Measurements from ENCODE around the gene WDR81. TPM values are rescaled to one million over a fixed set of nuclear protein-coding genes. Genes with fewer than 3 reads are reported as not detected.
"Not testable (repeated sequence)": the region's sequence is repeated elsewhere in the genome, so short reads cannot be mapped to it uniquely, and the experiment has no call there.

The WDR81 gene
- total and polyA plus RNA-seq, 2 donors, result 11.8 to 37.7 TPM

DNA sequence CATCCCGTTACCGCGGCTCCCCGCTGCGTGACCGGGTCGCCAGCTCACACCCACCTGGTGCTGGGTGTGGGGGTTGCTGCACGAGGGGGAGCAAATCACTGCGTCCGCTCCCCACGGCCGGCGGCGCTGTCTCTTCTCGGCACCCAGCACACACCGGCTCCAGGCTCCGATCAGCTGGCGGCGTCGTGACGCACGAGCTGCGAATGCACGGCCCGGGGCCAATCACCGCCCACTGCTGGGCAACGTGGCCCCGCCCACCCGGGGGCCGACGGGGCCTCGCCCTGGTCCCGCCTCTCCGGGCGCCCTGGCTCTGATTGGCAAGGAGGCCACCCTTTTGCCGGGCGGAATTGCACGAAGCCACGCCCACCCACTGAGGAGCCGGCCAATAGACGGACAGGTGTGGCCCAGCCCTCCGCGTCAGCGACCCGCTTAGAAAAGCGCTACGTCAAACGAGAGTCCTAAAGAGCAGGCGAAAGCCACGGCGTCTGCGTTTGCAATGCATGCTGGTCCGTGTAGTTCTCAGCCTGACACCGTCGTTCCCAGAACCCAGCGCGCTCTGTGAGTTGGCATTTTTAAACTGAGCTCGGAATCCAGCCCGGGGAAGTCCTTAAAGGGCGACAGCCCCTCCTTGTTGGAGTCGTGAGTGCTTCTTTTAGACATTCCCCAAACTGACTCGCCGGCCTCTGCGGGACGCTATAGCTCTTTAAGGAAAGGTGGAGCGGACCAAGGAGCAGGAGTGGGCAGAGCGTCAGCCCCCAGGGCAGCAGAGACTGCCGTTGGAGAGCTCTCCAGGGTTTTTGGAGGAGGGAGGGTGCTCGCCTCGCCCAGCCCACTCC lies 8.2 kb upstream of the WDR81 start:
- peak overlapping the region; percentile 89 for H3K4me3 ChIP-seq (ENCODE audit: low read depth, low read length)
- H3K4me1 ChIP-seq (ENCODE audit: insufficient read depth), result no peaks in the 10 kb centered on the region
- H3K27ac ChIP-seq (ENCODE audit: low read depth), result peak overlapping the region; percentile 98
- DNase-seq (ENCODE audit: extremely low spot score), result peak; percentile 99
- under 1% methylated on average over 70 of the region's 70 CpGs for WGBS
- H3K36me3 ChIP-seq (ENCODE audit: insufficient read depth), result no peaks in the 10 kb centered on the region

DNA sequence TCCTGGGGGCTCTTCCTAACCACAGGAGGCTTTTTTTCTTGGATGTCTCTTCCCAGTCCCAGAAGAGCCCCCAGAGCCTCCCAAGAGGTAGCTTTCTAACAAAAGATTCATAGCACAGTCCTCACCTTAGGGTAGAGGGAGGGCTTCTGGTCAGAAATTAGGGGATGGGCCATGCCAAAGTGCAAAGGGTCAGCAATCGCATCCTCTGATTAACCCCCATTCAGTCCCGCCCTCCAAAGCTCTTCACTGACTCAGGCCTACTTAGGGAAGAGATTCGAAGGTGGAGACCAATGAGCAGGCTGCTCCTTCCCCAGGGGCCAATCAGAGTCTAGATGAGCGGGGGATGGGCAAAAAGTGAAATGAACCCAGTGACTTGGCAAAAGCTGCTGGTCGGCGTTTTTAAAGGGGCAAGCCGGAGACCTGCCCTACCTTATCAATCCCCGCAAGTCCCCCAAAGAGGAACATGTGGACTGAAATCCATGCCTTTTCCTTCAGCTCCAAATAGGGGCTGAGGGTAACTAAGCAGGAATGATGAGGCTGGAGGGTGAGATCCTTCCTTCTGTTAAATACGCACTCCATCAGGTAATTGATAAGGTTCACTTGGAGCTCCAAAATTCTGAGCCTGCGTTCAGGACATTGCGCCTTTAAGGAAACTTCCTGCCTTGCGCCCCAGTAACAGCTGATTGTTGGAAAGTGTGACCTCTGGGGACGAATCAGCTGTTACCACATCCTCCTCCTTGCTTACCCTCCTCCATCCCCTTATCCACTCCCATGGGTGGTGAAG lies 7.4 kb upstream of the WDR81 start:
- WGBS, result under 1% methylated on average over 13 of the region's 13 CpGs
- H3K4me1 ChIP-seq (ENCODE audit: insufficient read depth), result no peaks in the 10 kb centered on the region
- H3K4me3 ChIP-seq (ENCODE audit: low read depth, low read length), result peak overlapping the region; percentile 47
- peak overlapping the region; percentile 98 for H3K27ac ChIP-seq (ENCODE audit: low read depth)
- DNase-seq (ENCODE audit: extremely low spot score), result peak; percentile 97
- no peaks in the 10 kb centered on the region for H3K36me3 ChIP-seq (ENCODE audit: insufficient read depth)

DNA sequence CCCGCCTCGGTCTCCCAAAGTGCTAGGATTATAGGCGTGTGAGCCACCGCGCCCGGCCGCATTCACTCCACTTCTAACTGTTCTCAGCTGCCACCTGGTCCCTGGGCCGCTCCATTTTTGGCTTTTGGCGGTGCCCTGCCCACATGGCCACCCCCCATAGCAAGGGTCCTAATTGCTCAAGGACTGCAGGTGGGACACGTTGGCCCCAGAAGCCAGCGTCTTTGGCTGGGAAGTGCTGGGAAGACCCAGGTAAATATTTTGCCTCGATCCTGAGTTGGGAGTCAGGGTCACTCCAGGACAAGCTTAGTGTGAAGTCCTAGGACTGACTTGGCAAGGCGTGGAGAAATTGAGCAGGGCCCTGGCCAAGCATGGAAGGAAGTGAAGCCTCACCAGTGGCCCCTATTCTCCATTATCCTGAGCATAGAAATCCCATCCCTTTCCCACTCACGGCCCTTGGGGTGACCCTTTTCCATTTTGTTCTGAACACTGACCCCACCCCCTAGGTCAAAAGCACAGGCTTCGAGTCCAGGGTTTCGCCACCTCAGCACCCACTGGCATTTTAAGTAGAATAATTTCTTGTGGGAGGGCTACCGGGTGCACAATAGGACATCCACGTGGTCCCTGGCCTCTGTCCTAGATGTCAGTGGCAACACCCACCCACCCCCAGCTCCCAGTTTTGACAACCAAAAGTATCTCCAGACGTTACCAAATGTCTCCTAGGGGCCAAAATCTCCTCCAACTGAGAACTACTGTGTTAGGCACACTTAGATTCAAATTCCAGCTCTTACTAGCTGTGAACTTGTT lies 5.9 kb upstream of the WDR81 start:
- no peak for DNase-seq (ENCODE audit: extremely low spot score)
- H3K36me3 ChIP-seq (ENCODE audit: insufficient read depth), result no peaks in the 10 kb centered on the region
- WGBS, result 81% methylated on average over 19 of the region's 19 CpGs
- peak overlapping the region; percentile 40 for H3K27ac ChIP-seq (ENCODE audit: low read depth)
- H3K4me3 ChIP-seq (ENCODE audit: low read depth, low read length), result no peak overlapping the region
- no peaks in the 10 kb centered on the region for H3K4me1 ChIP-seq (ENCODE audit: insufficient read depth)

DNA sequence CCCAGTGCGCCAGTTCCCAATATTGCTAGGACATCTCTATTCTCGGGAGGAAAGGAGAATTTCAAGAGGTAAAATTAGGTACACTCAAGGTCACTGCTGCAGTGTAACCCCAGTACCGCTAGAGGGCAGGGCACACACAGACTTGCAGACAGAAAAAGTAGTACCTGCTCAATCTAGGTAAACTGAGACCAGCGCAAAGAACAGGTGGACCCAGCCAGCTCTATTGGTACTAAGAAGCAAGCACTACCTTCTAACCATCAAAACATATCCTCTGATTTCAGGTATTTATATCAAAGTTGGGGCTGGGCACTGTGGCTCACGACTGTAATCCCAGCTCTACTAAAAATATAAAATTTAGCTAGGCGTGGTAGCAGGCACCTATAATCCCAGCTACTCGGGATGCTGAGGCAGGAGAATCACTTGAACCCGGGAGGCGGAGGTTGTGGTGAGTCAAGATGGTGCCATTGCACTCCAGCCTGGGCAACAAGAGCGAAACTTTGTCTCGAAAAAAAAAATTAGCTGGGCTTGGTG lies 3.6 kb upstream of the WDR81 start:
- Histone ChIP-seq H3K36me3 (ENCODE audit: insufficient read depth) (no peaks in the 10 kb centered on the region), H3K27ac (ENCODE audit: low read depth) (no peak overlapping the region), H3K4me1 (ENCODE audit: insufficient read depth) (peaks cover 2% of the 10 kb centered on the region), H3K4me3 (ENCODE audit: low read depth, low read length) (no peak overlapping the region)
- WGBS, result 35% methylated on average over 11 of the region's 11 CpGs
- no peak for DNase-seq (ENCODE audit: extremely low spot score)

DNA sequence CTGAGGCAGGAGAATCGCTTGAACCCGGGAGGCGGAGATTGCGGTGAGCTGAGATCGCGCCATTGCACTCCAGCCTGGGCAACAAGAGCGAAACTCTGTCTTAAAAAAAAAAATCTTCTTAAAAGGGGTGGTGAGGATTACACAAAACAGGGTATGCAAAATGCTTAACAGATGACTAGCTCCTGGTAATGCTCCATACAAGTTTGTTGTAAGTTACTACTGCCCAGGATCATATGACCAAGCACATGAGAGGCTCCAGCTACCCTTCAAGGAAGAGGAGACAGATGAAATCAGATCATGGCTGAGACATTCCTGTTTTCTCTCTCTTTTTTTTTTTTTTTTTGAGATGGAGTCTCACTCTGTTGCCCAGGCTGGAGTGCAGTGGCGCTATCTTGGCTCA lies 2.5 kb upstream of the WDR81 start:
- DNase-seq (ENCODE audit: extremely low spot score); H3K36me3 ChIP-seq (ENCODE audit: insufficient read depth); H3K4me3 ChIP-seq (ENCODE audit: low read depth, low read length); H3K27ac ChIP-seq (ENCODE audit: low read depth); H3K4me1 ChIP-seq (ENCODE audit: insufficient read depth): not testable (repeated sequence)
- 96% methylated on average over 8 of the region's 8 CpGs for WGBS

DNA sequence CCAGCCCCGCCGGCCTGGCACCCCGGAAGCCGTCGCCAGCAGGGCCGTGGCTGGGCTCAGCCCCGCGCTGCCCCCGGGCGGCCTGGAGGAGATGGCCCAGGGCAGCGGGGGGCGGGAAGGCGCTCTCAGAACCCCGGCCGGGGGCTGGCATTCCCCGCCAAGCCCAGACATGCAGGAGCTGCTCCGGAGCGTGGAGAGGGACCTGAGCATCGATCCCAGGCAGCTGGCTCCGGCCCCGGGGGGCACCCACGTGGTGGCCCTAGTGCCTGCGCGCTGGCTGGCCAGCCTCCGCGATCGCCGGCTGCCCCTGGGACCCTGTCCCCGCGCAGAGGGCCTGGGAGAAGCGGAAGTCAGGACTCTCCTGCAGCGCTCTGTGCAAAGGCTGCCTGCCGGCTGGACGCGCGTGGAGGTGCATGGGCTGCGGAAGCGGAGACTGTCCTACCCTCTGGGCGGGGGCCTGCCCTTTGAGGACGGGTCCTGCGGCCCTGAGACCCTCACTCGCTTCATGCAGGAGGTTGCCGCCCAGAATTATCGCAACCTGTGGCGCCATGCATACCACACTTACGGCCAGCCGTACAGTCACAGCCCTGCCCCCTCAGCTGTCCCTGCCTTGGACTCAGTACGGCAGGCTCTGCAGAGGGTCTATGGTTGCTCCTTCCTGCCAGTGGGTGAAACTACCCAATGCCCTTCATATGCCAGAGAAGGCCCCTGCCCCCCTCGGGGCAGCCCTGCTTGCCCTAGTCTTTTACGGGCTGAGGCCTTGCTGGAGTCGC lies 551 bp downstream of the WDR81 start:
- DNase-seq (ENCODE audit: extremely low spot score), result no peak
- H3K4me1 ChIP-seq (ENCODE audit: insufficient read depth), result peaks cover 2% of the 10 kb centered on the region
- peaks cover 3% of the 10 kb centered on the region for H3K36me3 ChIP-seq (ENCODE audit: insufficient read depth)
- H3K4me3 ChIP-seq (ENCODE audit: low read depth, low read length), result peak overlapping the region; percentile 66
- H3K27ac ChIP-seq (ENCODE audit: low read depth), result peak overlapping the region; percentile 70
- 21% methylated on average over 51 of the region's 51 CpGs for WGBS

DNA sequence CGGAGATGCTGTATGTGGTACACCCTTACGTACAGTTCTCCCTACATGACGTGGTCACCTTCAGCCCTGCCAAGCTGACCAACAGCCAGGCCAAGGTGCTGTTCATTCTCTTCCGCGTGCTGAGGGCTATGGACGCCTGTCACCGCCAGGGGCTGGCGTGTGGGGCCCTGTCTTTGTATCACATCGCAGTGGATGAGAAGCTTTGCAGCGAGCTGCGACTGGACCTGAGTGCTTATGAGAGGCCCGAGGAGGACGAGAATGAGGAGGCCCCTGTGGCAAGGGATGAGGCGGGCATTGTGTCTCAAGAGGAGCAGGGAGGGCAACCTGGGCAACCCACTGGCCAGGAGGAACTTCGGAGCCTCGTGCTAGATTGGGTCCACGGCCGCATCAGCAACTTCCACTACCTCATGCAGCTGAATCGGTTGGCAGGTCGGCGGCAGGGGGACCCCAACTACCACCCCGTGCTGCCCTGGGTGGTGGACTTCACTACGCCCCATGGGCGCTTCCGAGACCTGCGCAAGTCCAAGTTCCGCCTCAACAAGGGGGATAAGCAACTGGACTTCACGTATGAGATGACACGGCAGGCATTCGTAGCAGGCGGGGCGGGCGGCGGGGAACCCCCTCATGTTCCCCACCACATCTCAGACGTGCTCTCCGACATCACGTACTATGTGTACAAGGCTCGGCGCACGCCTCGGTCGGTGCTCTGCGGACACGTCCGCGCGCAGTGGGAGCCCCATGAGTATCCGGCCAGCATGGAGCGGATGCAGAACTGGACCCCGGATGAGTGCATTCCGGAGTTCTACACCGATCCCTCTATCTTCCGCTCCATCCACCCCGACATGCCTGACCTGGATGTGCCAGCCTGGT lies 1.4 kb downstream of the WDR81 start:
- DNase-seq (ENCODE audit: extremely low spot score), result no peak
- peak overlapping the region; percentile 66 for H3K4me3 ChIP-seq (ENCODE audit: low read depth, low read length)
- peaks cover 3% of the 10 kb centered on the region for H3K36me3 ChIP-seq (ENCODE audit: insufficient read depth)
- peaks cover 2% of the 10 kb centered on the region for H3K4me1 ChIP-seq (ENCODE audit: insufficient read depth)
- no peak overlapping the region for H3K27ac ChIP-seq (ENCODE audit: low read depth)
- 95% methylated on average over 54 of the region's 54 CpGs for WGBS

DNA sequence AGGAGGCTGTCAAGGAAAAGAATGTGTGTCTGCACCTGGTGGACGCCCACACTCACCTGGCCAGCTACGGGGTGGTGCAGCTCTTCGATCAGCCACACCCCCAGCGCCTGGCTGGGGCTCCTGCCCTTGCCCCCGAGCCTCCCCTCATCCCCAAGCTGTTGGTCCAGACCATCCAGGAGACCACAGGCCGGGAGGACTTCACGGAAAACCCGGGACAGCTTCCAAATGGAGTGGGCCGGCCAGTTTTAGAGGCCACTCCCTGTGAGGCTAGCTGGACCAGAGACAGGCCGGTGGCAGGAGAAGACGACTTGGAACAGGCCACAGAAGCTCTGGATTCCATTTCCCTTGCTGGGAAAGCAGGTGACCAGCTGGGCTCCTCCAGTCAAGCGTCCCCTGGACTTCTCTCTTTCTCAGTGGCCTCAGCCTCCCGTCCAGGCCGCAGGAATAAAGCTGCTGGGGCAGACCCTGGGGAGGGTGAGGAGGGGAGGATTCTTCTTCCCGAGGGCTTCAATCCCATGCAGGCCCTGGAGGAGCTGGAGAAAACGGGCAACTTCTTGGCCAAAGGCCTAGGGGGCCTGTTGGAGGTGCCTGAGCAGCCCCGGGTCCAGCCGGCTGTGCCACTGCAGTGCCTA lies 2.2 kb downstream of the WDR81 start:
- Histone ChIP-seq H3K27ac (ENCODE audit: low read depth) (no peak overlapping the region), H3K36me3 (ENCODE audit: insufficient read depth) (peaks cover 3% of the 10 kb centered on the region), H3K4me3 (ENCODE audit: low read depth, low read length) (no peak overlapping the region), H3K4me1 (ENCODE audit: insufficient read depth) (peaks cover 2% of the 10 kb centered on the region)
- no peak for DNase-seq (ENCODE audit: extremely low spot score)
- WGBS, result 82% methylated on average over 18 of the region's 18 CpGs

DNA sequence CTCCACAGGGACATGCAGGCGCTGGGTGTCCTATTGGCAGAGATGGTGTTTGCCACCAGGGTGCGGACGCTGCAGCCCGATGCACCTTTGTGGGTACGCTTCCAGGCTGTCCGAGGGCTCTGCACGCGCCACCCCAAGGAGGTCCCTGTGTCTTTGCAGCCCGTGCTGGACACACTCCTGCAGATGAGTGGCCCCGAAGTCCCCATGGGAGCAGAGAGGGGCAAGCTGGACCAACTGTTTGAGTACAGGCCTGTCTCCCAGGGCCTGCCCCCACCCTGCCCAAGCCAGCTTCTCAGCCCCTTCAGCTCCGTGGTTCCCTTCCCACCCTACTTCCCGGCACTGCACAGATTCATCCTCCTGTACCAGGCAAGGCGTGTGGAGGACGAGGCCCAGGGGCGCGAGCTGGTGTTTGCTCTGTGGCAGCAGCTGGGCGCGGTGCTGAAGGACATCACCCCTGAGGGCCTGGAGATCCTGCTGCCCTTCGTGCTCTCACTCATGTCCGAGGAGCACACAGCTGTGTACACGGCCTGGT lies 2.8 kb downstream of the WDR81 start:
- WGBS, result 93% methylated on average over 21 of the region's 21 CpGs
- Histone ChIP-seq H3K4me3 (ENCODE audit: low read depth, low read length) (no peak overlapping the region), H3K4me1 (ENCODE audit: insufficient read depth) (peaks cover 2% of the 10 kb centered on the region), H3K36me3 (ENCODE audit: insufficient read depth) (peaks cover 3% of the 10 kb centered on the region), H3K27ac (ENCODE audit: low read depth) (no peak overlapping the region)
- no peak for DNase-seq (ENCODE audit: extremely low spot score)

DNA sequence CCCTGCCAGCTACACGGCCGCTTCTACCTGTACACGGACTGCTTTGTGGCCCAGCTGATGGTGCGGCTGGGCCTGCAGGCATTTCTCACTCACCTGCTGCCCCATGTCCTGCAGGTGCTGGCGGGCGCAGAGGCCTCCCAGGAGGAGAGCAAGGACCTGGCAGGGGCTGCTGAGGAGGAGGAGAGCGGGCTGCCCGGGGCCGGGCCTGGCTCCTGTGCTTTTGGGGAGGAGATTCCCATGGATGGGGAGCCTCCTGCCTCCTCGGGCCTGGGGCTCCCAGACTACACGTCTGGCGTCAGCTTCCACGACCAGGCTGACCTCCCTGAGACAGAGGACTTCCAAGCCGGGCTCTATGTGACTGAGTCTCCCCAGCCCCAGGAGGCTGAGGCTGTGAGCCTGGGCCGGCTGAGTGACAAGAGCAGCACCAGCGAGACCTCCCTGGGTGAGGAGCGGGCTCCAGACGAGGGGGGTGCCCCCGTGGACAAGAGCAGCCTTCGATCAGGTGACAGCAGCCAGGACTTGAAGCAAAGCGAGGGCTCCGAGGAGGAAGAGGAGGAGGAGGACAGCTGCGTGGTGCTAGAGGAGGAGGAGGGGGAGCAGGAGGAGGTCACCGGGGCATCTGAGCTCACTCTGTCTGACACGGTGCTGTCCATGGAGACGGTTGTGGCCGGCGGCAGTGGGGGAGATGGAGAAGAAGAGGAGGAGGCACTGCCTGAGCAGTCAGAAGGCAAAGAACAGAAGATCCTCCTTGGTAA lies 3.5 kb downstream of the WDR81 start:
- WGBS, result 88% methylated on average over 28 of the region's 28 CpGs

DNA sequence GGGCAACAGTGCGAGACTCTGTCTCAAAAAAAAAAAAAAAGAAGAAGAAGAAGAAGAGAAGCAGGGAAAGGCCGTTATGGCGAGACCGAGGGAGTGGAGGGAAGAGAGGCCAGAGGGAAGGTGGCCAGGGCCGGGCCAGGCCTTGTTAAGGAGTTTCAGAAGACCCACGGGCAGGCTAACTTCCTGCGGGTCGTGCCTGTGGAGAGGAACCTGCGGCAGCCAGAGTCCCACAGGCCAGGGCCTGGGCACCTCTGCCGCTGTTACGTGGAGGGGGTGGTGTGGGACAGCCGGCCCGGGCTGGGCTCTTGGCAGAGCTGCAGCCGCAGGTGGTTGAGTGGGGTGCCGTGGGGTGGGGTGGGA lies 5.4 kb downstream of the WDR81 start:
- Histone ChIP-seq H3K36me3 (ENCODE audit: insufficient read depth) (peaks cover 3% of the 10 kb centered on the region), H3K4me1 (ENCODE audit: insufficient read depth) (no peaks in the 10 kb centered on the region), H3K27ac (ENCODE audit: low read depth) (peak overlapping the region; percentile 92), H3K4me3 (ENCODE audit: low read depth, low read length) (no peak overlapping the region)
- no peak for DNase-seq (ENCODE audit: extremely low spot score)
- WGBS, result 40% methylated on average over 15 of the region's 15 CpGs

More for the DNA sequence above, 3.5 kb downstream of the WDR81 start:
- Histone ChIP-seq H3K4me1 (ENCODE audit: insufficient read depth) (peaks cover 2% of the 10 kb centered on the region), H3K36me3 (ENCODE audit: insufficient read depth) (peaks cover 3% of the 10 kb centered on the region), H3K27ac (ENCODE audit: low read depth) (no peak overlapping the region), H3K4me3 (ENCODE audit: low read depth, low read length) (no peak overlapping the region)
- no peak for DNase-seq (ENCODE audit: extremely low spot score)

All from urinary bladder (tissue), 4 donors.